Mucosa of rectum (tissue), 2 donors: ENCODE data around the gene CAMKMT.

Experiments
- H3K27ac ChIP-seq, 2 donors: one replicate each; pipeline ENCODE4 v1.7.0; 2013; ENCODE audit warnings: inconsistent platforms in 2 of 2, low read depth in 2 of 2, low read length in 2 of 2
- H3K27me3 ChIP-seq, 2 donors: one replicate each; pipeline ENCODE4 v1.7.0; 2013; ENCODE audit warnings: low read length in 2 of 2; ENCODE audit not compliant: control insufficient read depth in 2 of 2, insufficient read depth in 2 of 2
- H3K36me3 ChIP-seq, 2 donors: one replicate each; pipeline ENCODE4 v1.7.0; 2013; ENCODE audit warnings: low read length in 2 of 2; ENCODE audit not compliant: control insufficient read depth in 2 of 2, insufficient read depth in 2 of 2
- H3K4me1 ChIP-seq, 2 donors: one replicate each; pipeline ENCODE4 v1.7.0; 2013; ENCODE audit warnings: low read length in 2 of 2, mild to moderate bottlenecking in 1 of 2; ENCODE audit not compliant: control insufficient read depth in 2 of 2, insufficient read depth in 2 of 2
- H3K4me3 ChIP-seq, 2 donors: one replicate each; pipeline ENCODE4 v1.7.0; 2013; ENCODE audit warnings: low read length in 2 of 2
- H3K9ac ChIP-seq, 2 donors: one replicate each; pipeline ENCODE4 v1.7.0; 2013; ENCODE audit warnings: low read length in 2 of 2, low read depth in 1 of 2, mild to moderate bottlenecking in 1 of 2
- H3K9me3 ChIP-seq, 2 donors: one replicate each; pipeline ENCODE4 v1.7.0; 2013; ENCODE audit warnings: low read length in 2 of 2; ENCODE audit not compliant: control insufficient read depth in 2 of 2
- donor health status: healthy.
- donor health status: Normal muscosa, but diverticular disease.

The CAMKMT gene

GRCh38 chr2:44455877-44456276 lies 94.1 kb downstream of the CAMKMT start:
- no peaks in the 10 kb centered on the region for H3K36me3 ChIP-seq
- no peak overlapping the region for H3K27ac ChIP-seq
- no peaks in the 10 kb centered on the region for H3K9me3 ChIP-seq
- H3K4me1 ChIP-seq: no peaks in the 10 kb centered on the region
- no peak overlapping the region for H3K9ac ChIP-seq
- no peaks in the 10 kb centered on the region for H3K27me3 ChIP-seq
- H3K4me3 ChIP-seq: no peak overlapping the region

- H3K4me1 ChIP-seq: no peaks in the 10 kb centered on the region
- H3K36me3 ChIP-seq: no peaks in the 10 kb centered on the region
- no peaks in the 10 kb centered on the region for H3K9me3 ChIP-seq
- H3K9ac ChIP-seq: no peak overlapping the region
- no peak overlapping the region for H3K27ac ChIP-seq
- H3K27me3 ChIP-seq: no peaks in the 10 kb centered on the region
- no peak overlapping the region for H3K4me3 ChIP-seq
Measured at GRCh38 chr2:44456946-44457345, 95.2 kb downstream of the CAMKMT start.

- no peaks in the 10 kb centered on the region for H3K4me1 ChIP-seq
- no peaks in the 10 kb centered on the region for H3K27me3 ChIP-seq
- no peak overlapping the region for H3K9ac ChIP-seq
- no peaks in the 10 kb centered on the region for H3K9me3 ChIP-seq
- no peak overlapping the region for H3K4me3 ChIP-seq
- no peaks in the 10 kb centered on the region for H3K36me3 ChIP-seq
- no peak overlapping the region for H3K27ac ChIP-seq
Measured at GRCh38 chr2:44459739-44460138, 98.0 kb downstream of the CAMKMT start.

GRCh38 chr2:44462934-44463849 lies 101.4 kb downstream of the CAMKMT start:
- H3K4me3 ChIP-seq: no peak overlapping the region
- H3K9me3 ChIP-seq: no peaks in the 10 kb centered on the region
- H3K9ac ChIP-seq: no peak overlapping the region
- H3K4me1 ChIP-seq: no peaks in the 10 kb centered on the region
- no peaks in the 10 kb centered on the region for H3K36me3 ChIP-seq
- no peak overlapping the region for H3K27ac ChIP-seq
- no peaks in the 10 kb centered on the region for H3K27me3 ChIP-seq

- Histone ChIP-seq H3K9ac (no peak overlapping the region), H3K4me3 (no peak overlapping the region), H3K9me3 (no peaks in the 10 kb centered on the region), H3K27me3 (no peaks in the 10 kb centered on the region), H3K36me3 (no peaks in the 10 kb centered on the region), H3K4me1 (no peaks in the 10 kb centered on the region), H3K27ac (no peak overlapping the region)
Measured at GRCh38 chr2:44464437-44464836, 102.7 kb downstream of the CAMKMT start.

GRCh38 chr2:44470151-44470550 lies 108.4 kb downstream of the CAMKMT start:
- H3K4me3 ChIP-seq: no peak overlapping the region
- H3K4me1 ChIP-seq: no peaks in the 10 kb centered on the region
- H3K9ac ChIP-seq: no peak overlapping the region
- H3K9me3 ChIP-seq: no peaks in the 10 kb centered on the region
- H3K36me3 ChIP-seq: no peaks in the 10 kb centered on the region
- no peaks in the 10 kb centered on the region for H3K27me3 ChIP-seq
- no peak overlapping the region for H3K27ac ChIP-seq

- Histone ChIP-seq H3K27ac (no peak overlapping the region), H3K9ac (no peak overlapping the region), H3K36me3 (no peaks in the 10 kb centered on the region), H3K9me3 (no peaks in the 10 kb centered on the region), H3K4me3 (no peak overlapping the region), H3K4me1 (no peaks in the 10 kb centered on the region), H3K27me3 (no peaks in the 10 kb centered on the region)
Measured at GRCh38 chr2:44477657-44478414, 116.1 kb downstream of the CAMKMT start.

GRCh38 chr2:44479127-44479887 lies 117.6 kb downstream of the CAMKMT start:
- H3K36me3 ChIP-seq: no peaks in the 10 kb centered on the region
- no peak overlapping the region for H3K9ac ChIP-seq

GRCh38 chr2:44480068-44480467 lies 118.3 kb downstream of the CAMKMT start:
- H3K36me3 ChIP-seq: no peaks in the 10 kb centered on the region
- no peak overlapping the region for H3K4me3 ChIP-seq
- no peaks in the 10 kb centered on the region for H3K4me1 ChIP-seq
- H3K27ac ChIP-seq: no peak overlapping the region
- H3K9ac ChIP-seq: no peak overlapping the region
- H3K9me3 ChIP-seq: no peaks in the 10 kb centered on the region
- H3K27me3 ChIP-seq: no peaks in the 10 kb centered on the region

More at GRCh38 chr2:44479127-44479887, 117.6 kb downstream of the CAMKMT start:
- H3K9me3 ChIP-seq: no peaks in the 10 kb centered on the region
- no peaks in the 10 kb centered on the region for H3K4me1 ChIP-seq
- H3K4me3 ChIP-seq: no peak overlapping the region
- H3K27me3 ChIP-seq: no peaks in the 10 kb centered on the region
- no peak overlapping the region for H3K27ac ChIP-seq

- Histone ChIP-seq H3K27me3 (no peaks in the 10 kb centered on the region), H3K4me1 (no peaks in the 10 kb centered on the region), H3K36me3 (no peaks in the 10 kb centered on the region), H3K27ac (no peak overlapping the region), H3K9me3 (no peaks in the 10 kb centered on the region), H3K9ac (no peak overlapping the region), H3K4me3 (no peak overlapping the region)
Measured at GRCh38 chr2:44487052-44487451, 125.3 kb downstream of the CAMKMT start.
